HG03025 (cell line): ENCODE measurements around the gene AGAP3.
A peak's percentile ranks its signal among the peaks of the same experiment; 100 is the strongest.
"Not testable (repeated sequence)": the region's sequence is repeated elsewhere in the genome, so short reads cannot be mapped to it uniquely, and the experiment has no call there.

Experiments
- ATAC-seq: cut with Tn5 transposase; IDR thresholded peaks from one replicate; pipeline ENCODE4 v1.9.1; 2021; ENCODE audit warnings: mild to moderate bottlenecking, moderate library complexity; ENCODE audit not compliant: unreplicated experiment, low FRiP score

Gene AGAP3

GRCh38 chr7:151085691-151086620, at the start of gene AGAP3:
Gene AGAP3 (plus strand): TSS chr7:151086475. CDS start chr7:151086742, 267 bp downstream.
- ATAC-seq = peak; percentile 28

DNA sequence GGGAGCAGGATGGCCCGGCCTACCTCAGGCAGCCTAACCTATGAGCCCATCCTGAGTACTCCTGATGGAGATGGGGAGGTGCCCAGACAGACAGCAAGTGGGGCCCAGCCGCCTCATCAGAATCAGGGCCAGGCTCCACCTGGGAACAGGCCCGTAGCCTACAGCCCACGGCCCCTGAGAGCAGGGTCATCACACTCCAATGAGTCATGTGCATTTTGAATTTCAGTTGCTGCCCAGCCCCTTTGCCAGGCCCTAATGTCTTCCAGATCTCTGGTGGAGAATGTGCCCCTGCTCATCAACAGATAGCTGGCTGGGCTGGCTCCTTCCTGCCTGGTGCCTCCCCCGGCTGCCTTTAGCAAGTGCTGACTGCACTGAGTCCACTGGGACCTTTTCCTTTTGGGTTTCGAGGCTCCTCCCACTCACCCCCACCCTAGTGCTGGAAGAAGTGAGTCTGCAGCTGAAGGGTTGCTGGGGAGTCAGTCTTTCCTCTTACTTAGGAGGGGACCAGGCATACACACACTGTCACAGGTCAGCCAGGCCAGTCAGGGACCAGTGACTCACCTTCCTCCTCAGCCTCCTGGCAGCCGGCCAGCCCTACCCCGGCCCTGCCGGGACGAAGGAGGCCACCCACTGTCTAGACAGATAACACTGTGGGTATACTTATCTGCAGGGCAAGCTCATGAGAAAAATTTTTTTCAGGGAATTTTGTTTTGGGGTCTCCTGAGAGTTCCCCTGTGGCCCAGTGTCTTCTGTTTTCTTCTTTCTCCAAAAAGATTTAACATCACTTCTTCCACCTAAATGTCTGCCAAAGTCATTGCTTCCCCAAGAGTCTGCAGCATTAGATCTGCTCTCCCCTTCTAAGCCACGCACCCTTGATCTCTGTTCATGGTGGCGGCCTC, 47.1 kb upstream of the AGAP3 start:
- no peak for ATAC-seq

DNA sequence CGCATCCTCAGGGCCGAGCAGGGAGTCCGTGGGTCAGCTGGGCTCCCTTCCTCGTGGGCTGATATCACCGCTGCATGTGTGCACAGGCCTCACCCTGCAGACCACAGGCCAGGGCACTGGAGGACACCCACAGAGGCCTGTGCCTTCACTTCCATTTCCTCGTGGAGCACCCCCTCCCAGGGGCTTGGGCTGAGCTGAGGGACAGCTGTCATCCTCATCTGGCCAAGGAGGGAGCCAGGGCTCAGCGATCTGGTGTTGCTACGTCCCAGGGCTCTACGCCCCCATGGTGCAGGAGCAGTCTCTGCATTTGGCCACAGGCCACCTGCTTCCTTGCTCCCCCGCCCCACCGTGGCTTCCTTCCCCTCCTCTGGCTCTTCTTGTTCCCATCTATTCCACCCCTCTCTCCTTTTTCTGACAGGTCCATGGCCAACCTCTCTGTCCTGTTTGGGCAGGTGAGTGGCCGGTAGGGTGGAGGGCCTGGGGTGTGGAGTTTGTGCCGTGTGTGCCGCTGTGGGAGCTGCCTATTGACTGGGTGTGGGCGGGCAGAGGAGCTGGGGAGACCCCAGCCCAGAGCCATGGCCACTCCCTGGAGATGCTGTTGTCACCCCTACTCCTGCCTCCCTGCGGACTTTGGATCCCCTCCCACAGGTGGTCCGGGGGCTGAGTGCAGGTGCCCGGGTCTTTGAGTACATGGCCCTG, 46.3 kb upstream of the AGAP3 start:
- no peak for ATAC-seq

DNA sequence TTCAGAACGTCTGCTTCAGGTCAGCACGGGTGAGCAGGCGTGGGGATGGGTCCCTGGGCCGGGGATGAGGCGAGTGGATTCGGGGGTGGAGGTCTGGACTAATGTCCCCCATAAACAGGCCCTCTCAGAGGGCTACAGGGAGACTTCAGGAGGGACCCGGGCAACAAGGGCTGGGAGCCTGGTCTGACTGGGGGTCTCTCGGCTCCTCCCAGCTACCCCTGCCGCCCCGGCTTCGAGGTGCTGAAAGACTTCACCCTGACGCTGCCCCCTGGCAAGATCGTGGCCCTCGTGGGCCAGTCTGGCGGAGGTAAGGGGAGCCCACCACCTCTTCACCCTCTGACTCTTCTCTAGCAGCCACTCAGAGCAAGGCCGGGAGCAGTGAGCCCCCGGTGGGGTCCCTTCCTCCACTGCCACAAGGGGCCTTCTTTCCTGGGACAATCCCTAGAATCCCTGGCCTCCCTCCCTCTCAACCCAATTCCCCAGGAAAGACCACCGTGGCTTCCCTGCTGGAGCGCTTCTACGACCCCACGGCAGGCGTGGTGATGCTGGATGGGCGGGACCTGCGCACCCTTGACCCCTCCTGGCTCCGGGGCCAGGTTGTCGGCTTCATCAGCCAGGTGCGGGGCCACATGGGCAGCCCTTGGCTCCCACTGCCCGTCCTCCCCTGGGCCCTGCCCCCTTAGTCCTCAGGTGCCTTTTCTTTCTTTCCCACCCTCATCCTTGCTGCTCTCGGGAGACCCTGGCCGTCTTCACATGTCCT, 45.5 kb upstream of the AGAP3 start:
- no peak for ATAC-seq

DNA sequence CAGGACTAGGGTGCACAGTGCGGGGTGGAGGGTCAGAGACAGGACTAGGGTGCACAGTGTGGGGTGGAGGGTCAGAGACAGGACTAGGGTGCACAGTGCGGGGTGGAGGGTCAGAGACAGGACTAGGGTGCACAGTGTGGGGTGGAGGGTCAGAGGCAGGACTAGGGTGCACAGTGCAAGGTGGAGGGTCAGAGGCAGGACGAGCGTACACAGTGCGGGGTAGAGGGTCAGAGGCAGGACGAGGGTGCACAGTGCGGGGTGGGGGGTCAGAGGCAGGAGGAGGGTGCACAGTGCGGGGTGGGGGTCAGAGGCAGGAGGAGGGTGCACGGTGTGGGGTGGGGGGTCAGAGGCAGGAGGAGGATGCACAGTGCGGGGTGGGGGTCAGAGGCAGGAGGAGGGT, 42.8 kb upstream of the AGAP3 start:
- ATAC-seq = not testable (repeated sequence)

DNA sequence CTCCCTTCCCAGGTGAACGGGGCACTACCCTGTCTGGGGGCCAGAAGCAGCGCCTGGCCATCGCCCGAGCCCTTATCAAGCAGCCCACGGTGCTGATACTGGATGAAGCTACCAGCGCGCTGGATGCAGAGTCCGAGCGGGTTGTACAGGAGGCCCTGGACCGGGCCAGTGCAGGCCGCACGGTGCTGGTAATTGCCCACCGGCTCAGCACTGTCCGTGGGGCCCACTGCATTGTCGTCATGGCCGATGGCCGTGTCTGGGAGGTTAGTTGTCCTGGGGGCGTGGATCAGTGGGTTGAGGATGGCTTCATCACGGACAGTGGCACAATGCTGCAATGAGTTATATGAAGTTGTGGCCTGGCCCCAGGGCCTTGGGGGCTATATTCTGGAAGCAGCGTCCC, 42.3 kb upstream of the AGAP3 start:
- no peak for ATAC-seq

DNA sequence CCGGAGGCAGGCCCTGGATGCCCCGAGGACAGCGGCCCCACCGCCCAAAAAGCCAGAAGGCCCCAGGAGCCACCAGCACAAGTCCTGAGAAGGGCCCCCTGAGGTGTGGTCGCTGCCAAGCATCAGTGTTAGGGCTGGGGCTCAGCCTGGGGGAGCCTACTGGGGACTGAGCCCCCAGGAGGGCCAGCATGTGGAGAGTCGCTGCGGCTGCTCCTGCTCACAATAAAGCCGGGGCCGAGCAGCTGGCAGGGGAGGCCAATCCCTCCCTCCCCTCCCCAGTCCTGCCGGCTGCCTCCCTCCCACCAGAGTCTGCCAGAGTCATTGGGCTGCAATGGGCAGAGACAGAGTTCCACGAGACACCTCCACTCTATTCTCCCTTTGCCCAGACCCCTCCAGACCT, 41.0 kb upstream of the AGAP3 start:
- no peak for ATAC-seq

DNA sequence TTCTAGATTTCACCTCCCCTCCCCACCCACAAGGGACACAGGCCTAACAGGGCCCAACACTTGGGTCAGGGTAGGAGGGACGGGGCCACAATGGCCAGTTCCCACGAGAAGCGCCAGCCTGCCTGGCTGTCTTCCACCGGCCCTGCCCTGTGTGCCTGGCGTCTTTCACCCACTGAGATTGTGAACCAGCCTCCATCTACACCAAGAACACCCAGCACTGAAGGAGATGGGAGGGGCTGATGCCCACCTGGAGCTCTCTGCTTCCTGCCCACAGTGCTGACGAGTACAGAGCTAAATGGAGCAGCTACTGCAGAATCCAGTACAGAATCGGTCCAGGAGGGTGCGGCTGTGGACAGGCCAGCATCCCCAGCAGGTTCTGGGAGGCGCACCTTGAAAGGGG, 40.3 kb upstream of the AGAP3 start:
- ATAC-seq = no peak

- no peak for ATAC-seq
These were observed 39.4 kb upstream of the AGAP3 start for GRCh38 chr7:151046603-151047573.

GRCh38 chr7:151047976-151048815, 38.1 kb upstream of the AGAP3 start, which contains the start of gene ASIC3:
Gene ASIC3 (plus strand): TSS chr7:151048531. CDS start chr7:151048886, 355 bp downstream.
- ATAC-seq = no peak

DNA sequence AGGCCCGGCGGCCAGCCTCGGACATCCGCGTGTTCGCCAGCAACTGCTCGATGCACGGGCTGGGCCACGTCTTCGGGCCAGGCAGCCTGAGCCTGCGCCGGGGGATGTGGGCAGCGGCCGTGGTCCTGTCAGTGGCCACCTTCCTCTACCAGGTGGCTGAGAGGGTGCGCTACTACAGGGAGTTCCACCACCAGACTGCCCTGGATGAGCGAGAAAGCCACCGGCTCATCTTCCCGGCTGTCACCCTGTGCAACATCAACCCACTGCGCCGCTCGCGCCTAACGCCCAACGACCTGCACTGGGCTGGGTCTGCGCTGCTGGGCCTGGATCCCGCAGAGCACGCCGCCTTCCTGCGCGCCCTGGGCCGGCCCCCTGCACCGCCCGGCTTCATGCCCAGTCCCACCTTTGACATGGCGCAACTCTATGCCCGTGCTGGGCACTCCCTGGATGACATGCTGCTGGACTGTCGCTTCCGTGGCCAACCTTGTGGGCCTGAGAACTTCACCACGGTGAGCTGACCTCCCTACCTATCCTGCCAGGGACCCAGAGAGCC, 37.3 kb upstream of the AGAP3 start:
- no peak for ATAC-seq

- no peak for ATAC-seq
These were observed 35.2 kb upstream of the AGAP3 start for GRCh38 chr7:151051108-151051507.

DNA sequence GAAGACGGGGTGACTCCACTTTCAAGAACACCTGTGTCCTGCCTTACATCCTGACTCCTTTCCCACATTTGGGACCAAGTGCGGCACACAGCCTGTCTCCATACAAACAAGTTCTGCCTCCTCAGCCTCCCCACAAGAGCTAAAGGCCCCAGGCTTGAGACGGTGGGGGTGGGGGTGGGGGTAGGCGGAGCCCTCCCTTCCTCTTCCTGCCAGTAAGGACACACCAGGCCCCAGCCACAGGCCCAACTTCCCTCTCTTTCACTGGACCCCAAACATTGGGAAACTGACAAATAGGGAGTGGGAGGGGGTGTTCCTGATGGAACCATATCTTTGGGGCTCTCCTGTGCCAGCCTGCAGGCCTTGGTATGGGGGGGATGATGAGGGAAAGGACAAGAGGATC, 33.2 kb upstream of the AGAP3 start:
- ATAC-seq = no peak

DNA sequence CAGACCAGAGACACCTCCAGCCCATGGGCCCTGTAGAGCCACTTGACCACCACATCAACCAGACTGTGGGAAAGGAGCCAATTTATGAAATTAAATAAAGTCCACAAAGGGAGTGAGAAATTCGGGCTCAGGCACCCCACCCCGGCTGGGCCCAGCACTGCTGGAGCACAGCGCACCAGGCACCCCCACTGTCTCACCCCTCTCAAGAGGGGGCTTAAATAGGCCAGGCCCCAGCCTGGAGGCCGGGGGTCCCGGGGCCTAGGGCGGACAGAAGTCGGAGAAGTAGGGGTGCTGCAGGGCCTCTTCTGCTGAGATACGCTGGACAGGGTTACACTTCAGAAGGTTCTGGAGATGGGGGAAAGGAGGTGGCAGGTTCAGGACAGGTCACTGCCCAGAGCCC, 32.5 kb upstream of the AGAP3 start:
- ATAC-seq = no peak

- no peak for ATAC-seq
These were observed 30.0 kb upstream of the AGAP3 start for GRCh38 chr7:151056283-151056665.

DNA sequence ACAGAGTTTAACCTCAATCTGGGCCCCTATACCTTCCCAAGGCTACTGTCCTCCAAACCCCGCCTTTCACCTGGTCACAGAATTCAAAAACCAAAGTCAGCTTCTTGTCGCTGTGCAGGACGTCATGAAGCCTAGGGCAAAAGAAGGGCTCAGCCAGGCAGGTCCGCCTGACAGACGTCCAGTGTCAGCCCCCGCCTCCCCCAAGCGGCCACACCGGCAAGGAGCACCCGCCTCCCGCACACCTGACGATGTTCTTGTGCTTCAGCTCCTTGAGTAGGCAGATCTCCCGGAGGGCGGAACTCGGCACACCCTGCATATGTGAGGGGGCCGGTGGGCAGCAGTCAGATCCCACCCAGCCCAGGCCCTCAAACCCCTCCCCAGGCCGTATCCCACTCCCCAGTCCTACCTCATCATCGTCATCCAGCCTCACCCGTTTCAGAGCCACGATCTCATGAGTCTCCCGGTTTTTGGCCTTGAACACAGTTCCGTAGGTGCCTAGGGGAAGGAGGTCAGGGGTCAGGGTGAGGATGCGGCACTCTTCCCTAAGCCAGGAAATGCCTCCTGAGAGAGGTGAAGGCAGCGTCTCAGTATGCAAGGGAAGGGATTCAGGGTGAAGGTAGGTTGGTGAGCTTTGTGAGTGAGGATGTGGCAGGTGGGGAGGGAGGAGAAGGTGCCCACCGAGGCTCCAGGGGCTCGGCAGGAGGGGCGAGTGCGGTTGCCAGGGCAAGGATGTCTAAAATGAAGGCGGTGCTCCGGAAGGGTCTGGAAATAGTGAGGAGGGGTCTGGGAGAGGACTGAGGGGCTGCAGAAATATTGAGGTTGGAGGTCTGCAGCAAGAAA, 29.4 kb upstream of the AGAP3 start:
- no peak for ATAC-seq

- ATAC-seq = peak; percentile 5
These were observed 28.7 kb upstream of the AGAP3 start, which contains the start of gene CDK5 for GRCh38 chr7:151057506-151057988. Gene CDK5 (minus strand): TSS chr7:151057897. CDS start chr7:151057848, 49 bp downstream.
